Spleen (tissue), 11 donors: Measurements from ENCODE around the gene MYO18A. TPM values are rescaled to one million over a fixed set of nuclear protein-coding genes. Genes with fewer than 3 reads are reported as not detected.
A peak's percentile ranks its signal among the peaks of the same experiment; 100 is the strongest.

Source experiments
- DNase-seq: peaks from one replicate; pipeline ENCODE4 v3.0.0-alpha.2; 2020
- H3K27ac ChIP-seq, 8 donors: fragments of 200-600 bp; sonication (generic) in 7 of 8; 1 replicate in 4 of 8; 2 replicates in 4 of 8; pipeline versions ENCODE4 v1.5.0 to v1.8.0; 2016 to 2021; ENCODE audit warnings: inconsistent platforms in 4 of 8, mild to moderate bottlenecking in 4 of 8, moderate library complexity in 1 of 8
- H3K27me3 ChIP-seq, 7 donors: fragments of 200-600 bp; sonication (generic) in 6 of 7; replicated peaks in 1 of 7; 1 replicate in 4 of 7; 2 replicates in 3 of 7; pipeline versions ENCODE4 v1.5.0 to v1.8.0; 2016 to 2021; ENCODE audit warnings: inconsistent platforms in 3 of 7, mild to moderate bottlenecking in 1 of 7
- H3K36me3 ChIP-seq, 6 donors: fragments of 200-600 bp; sonication (generic) in 5 of 6; 1 replicate in 4 of 6; 2 replicates in 2 of 6; pipeline versions ENCODE4 v1.5.0 to v1.8.0; 2016 to 2021; ENCODE audit warnings: inconsistent platforms in 2 of 6
- H3K4me1 ChIP-seq, 6 donors: fragments of 200-600 bp; sonication (generic) in 5 of 6; 1 replicate in 3 of 6; 2 replicates in 3 of 6; pipeline versions ENCODE4 v1.5.0 to v1.8.0; 2016 to 2021; ENCODE audit warnings: inconsistent platforms in 3 of 6
- H3K4me3 ChIP-seq, 8 donors: fragments of 200-600 bp; sonication (generic) in 7 of 8; 1 replicate in 4 of 8; 2 replicates in 4 of 8; pipeline versions ENCODE4 v1.5.0 to v1.8.0; 2016 to 2021; ENCODE audit warnings: inconsistent platforms in 4 of 8, mild to moderate bottlenecking in 4 of 8, moderate library complexity in 2 of 8
- H3K9me3 ChIP-seq, 8 donors: fragments of 200-600 bp; sonication (generic) in 7 of 8; 1 replicate in 4 of 8; 2 replicates in 4 of 8; pipeline versions ENCODE4 v1.5.0 to v1.8.0; 2016 to 2021; ENCODE audit warnings: inconsistent platforms in 4 of 8
- POLR2A ChIP-seq, 3 donors: fragments of 450-650 bp; IDR thresholded peaks; one replicate each; pipeline ENCODE4 v1.5.1; 2017; ENCODE audit warnings: antibody characterized with exemption in 3 of 3, mild to moderate bottlenecking in 1 of 3
- POLR2AphosphoS5 ChIP-seq, 3 donors: sonication (generic); formaldehyde crosslinking; IDR thresholded peaks; one replicate each; pipeline ENCODE4 v1.5.1; 2017; ENCODE audit warnings: antibody characterized with exemption in 3 of 3
- WGBS, 5 donors: extraction: QIAGEN DNeasy Blood & Tissue Kit in 3 of 5; methylation state at CpG; one replicate each; pipeline versions ENCODE4 v1.1.5 to v1.1.7; 2013 to 2018; 5-methylcytosine and 5-hydroxymethylcytosine counted together
- intact Hi-C: fragments of 100-400 bp; cut with DNase I; formaldehyde crosslinking; loops from one replicate; pipeline ENCODE4 v1.15.0; 2023; ENCODE audit warnings: low total_unique reads
- polyA plus RNA-seq, 3 donors: library from polyadenylated mRNA; stranded (reverse); fragments of 200-250 nt; gene quantifications; one replicate each; pipeline ENCODE4 v1.2.1, GENCODE V29; 2013
- total RNA-seq, 7 donors: library from RNA; depleted of rRNA in 3 of 7; stranded (reverse); fragments of >200 nt in 3 of 7; fragmentation: NEBNext Ultra II Directional in 4 of 7; extraction: Animal tissue kit (Norgen Biotek cat#: 25700) in 4 of 7; gene quantifications; one replicate each; pipeline versions ENCODE4 v1.1.0 to v1.2.1, GENCODE V29; 2016 to 2021
- TF ChIP-seq, protein P1 (sequence below), 11 experiments: fragments of 200-600 bp in 7 of 11; fragments of 450-650 bp in 4 of 11; sonication (generic) in 4 of 11; IDR thresholded peaks in 8 of 11; conservative IDR thresholded peaks in 3 of 11; 1 replicate in 7 of 11; 2 replicates in 4 of 11; pipeline versions ENCODE4 v1.4.0 to v1.8.0; 2016 to 2021; ENCODE audit warnings: antibody characterized with exemption in 11 of 11, inconsistent platforms in 4 of 11, mild to moderate bottlenecking in 1 of 11
- donor health status: healthy with polysubstance abuse.
- donor health status: DM: no; HTN: no; CAD: no; lungs with moderate emphysema.
- donor health status: DM: no; HTN: no; CAD: no.
- donor health status: Bipolar disorder and iron deficiency.
- donor health status: healthy.
- donor health status: DM: no; HTN: no; CAD: no.
- donor health status: DM: yes; HTN: yes; CAD: no.

The MYO18A gene
- total and polyA plus RNA-seq, 10 donors = 24.2 to 114 (median 68.0) TPM

DNA sequence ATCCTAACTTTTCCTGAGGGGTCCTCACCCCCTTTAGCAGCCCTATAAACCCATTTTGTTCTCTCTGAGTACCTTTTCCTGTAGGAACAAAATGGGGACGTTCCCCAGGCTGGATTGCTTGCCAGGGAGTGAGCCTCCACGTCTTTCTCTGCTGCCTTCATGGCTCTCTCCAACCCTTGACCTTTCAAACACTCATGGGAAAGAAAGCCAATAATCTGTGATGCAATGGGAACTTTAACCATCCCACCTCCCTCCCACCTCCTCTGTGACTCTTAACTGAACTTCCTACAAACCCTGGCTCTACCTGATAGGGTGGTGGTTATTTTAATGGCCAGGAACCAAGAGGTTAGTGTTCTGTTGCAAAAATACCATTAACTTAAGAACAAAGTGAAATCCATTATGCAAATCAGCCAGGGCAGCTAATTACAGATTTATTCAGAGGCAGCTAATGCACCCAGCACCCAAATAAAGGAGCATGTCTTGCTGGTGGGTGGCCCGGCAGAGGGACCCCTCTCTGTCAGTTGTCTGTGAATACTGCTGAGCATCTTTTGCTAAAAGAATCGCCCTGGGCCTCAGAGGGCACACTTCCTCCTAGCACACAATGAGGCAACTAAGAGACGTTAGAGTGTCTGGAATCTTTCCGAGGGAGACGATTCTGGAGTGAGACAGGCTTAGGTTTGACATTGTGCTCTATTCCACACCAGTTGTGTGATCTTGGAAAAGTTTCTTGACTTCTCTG lies 134.3 kb downstream of the MYO18A start:
- H3K4me3 ChIP-seq = no peak overlapping the region

DNA sequence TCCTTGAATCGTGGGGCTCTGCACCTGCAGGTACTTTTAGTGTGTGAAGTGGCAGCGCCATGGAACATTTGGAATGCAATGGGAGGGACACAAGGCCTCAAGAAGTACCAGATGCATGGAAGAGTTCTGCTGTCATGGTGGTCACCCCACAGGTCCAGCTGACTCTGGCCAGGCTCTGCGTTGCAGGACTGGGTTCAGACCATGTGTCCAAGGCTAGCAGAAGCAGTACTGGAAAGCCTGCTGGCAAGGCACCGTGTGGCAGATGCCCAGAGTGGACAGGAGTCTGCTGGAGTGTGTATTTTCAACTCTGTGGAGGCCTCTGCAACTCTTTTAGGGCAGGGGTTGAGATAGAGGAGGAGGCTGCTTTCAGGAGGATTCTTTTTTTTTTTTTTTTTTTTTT lies 135.2 kb downstream of the MYO18A start:
- H3K36me3 ChIP-seq = no peaks in the 10 kb centered on the region
- H3K27me3 ChIP-seq = no peaks in the 10 kb centered on the region
- WGBS, 5 donors = 91 to 97% (median 94%) methylated on average over 4 of the region's 4 CpGs
- H3K4me3 ChIP-seq = no peak overlapping the region
- TF ChIP-seq POLR2A (IDR thresholded peaks at IDR 0.05) (no peak), POLR2AphosphoS5 (IDR thresholded peaks at IDR 0.05) (no peak)
- TF ChIP-seq, protein P1, sequence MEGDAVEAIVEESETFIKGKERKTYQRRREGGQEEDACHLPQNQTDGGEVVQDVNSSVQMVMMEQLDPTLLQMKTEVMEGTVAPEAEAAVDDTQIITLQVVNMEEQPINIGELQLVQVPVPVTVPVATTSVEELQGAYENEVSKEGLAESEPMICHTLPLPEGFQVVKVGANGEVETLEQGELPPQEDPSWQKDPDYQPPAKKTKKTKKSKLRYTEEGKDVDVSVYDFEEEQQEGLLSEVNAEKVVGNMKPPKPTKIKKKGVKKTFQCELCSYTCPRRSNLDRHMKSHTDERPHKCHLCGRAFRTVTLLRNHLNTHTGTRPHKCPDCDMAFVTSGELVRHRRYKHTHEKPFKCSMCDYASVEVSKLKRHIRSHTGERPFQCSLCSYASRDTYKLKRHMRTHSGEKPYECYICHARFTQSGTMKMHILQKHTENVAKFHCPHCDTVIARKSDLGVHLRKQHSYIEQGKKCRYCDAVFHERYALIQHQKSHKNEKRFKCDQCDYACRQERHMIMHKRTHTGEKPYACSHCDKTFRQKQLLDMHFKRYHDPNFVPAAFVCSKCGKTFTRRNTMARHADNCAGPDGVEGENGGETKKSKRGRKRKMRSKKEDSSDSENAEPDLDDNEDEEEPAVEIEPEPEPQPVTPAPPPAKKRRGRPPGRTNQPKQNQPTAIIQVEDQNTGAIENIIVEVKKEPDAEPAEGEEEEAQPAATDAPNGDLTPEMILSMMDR (IDR thresholded peaks at IDR 0.05 in 8 of 11, conservative IDR thresholded peaks at IDR 0.05 in 3 of 11) = no peak
- peaks cover 14 to 40% (median 23%) of the 10 kb centered on the region in 6 donors for H3K4me1 ChIP-seq
- H3K9me3 ChIP-seq = no peaks in the 10 kb centered on the region
- intact Hi-C loops = no loop called here
- H3K27ac ChIP-seq = no peak overlapping the region
- no peak for DNase-seq

More for the DNA sequence above, 134.3 kb downstream of the MYO18A start:
- 58 to 73% (median 71%) methylated on average over 7 of the region's 7 CpGs for WGBS, 5 donors
- no peak for DNase-seq
- no peaks in the 10 kb centered on the region for H3K9me3 ChIP-seq
- TF ChIP-seq POLR2A (IDR thresholded peaks at IDR 0.05) (no peak), POLR2AphosphoS5 (IDR thresholded peaks at IDR 0.05) (no peak)
- TF ChIP-seq, protein P1 (IDR thresholded peaks at IDR 0.05 in 8 of 11, conservative IDR thresholded peaks at IDR 0.05 in 3 of 11) = no peak
- H3K27ac ChIP-seq = no peak overlapping the region
- intact Hi-C loops = no loop called here
- no peaks in the 10 kb centered on the region for H3K27me3 ChIP-seq
- H3K4me1 ChIP-seq = peaks cover 14 to 40% (median 23%) of the 10 kb centered on the region in 6 donors
- no peaks in the 10 kb centered on the region for H3K36me3 ChIP-seq

DNA sequence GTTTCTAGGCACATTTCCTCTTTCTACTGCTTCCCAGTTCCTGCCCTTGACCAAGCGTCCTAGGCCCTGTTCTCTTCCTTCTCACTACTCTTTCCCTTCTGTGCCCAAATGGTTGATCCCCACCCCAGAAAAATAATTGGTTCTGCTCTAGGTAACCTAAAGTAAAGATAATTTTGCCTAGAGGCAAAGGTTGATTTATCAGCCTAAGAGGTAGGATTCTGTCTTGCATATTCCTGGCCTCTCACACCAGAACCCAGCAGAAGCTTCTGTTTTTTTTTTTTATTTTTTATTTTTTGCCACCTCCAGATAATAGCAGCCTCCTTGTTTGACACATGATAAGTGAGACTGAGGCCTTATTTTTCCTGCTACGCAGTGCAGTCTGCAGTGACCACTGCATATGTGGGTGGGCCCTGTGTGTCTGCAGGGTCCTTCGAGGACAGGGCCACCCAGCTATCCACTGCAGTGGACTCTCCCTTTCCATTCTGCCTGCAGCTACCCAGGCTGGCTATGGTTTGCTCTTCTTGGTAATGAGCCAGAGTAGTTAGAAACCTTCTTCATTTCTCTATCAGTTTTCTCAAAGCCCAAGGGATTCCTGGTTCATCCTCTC lies 136.6 kb downstream of the MYO18A start:
- DNase-seq = no peak
- WGBS, 5 donors = 58 to 79% (median 65%) methylated on average over 3 of the region's 3 CpGs
- H3K27ac ChIP-seq = peak overlapping the region in 5 of 8 donors; percentile 22 to 74 (median 59)

More for the DNA sequence above, 136.6 kb downstream of the MYO18A start:
- TF ChIP-seq, protein P1 (IDR thresholded peaks at IDR 0.05 in 8 of 11, conservative IDR thresholded peaks at IDR 0.05 in 3 of 11) = no peak
- TF ChIP-seq POLR2A (IDR thresholded peaks at IDR 0.05) (no peak), POLR2AphosphoS5 (IDR thresholded peaks at IDR 0.05) (no peak)
- no peaks in the 10 kb centered on the region for H3K27me3 ChIP-seq
- no peaks in the 10 kb centered on the region for H3K36me3 ChIP-seq
- no peaks in the 10 kb centered on the region for H3K9me3 ChIP-seq
- intact Hi-C loops = no loop called here
- no peak overlapping the region for H3K4me3 ChIP-seq
- peaks cover 14 to 40% (median 23%) of the 10 kb centered on the region in 6 donors for H3K4me1 ChIP-seq
